ENCODE data around the gene RBBP4.

GRCh38 chr1:32651461-32652073 lies 559 bp downstream of the RBBP4 start:
- TF ChIP-seq CTCF (IDR thresholded peaks at IDR 0.05) (no peak), POLR2A (IDR thresholded peaks at IDR 0.05) (no peak)

Measured in suprapubic skin (tissue), 3 donors.